Ramos (cell line): ENCODE data around the gene XKR7.

Experiments
- in situ Hi-C: fragments of 300-500 bp; cut with MboI; formaldehyde crosslinking; loops from one replicate; pipeline ENCODE4 v1.14.3; 2022; ENCODE audit warnings: low sequenced_read_pairs; ENCODE audit not compliant: unreplicated experiment

The XKR7 gene

GRCh38 chr20:31937820-31938219 is 30.1 kb upstream of the XKR7 start:
- in situ Hi-C loops, result no loop called here

DNA sequence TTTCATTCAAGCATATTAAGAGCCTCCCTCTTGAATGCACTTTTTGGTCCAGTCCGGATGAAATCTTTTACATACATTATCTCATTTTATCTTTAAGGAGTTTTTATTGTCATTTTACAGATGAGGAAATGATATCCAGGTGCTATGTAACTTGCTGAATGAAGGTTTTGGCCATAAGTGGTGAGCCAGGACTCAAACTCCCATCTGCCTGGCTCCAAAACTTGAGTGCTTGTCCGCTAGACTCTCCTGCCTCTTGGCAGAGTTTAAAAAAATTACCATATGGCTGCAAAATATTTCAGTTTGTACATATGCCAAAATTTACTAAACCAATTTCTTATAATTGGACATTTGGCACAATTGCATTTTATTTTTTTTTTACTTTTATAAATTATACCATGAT is 28.3 kb upstream of the XKR7 start:
- in situ Hi-C loops, result no loop called here

DNA sequence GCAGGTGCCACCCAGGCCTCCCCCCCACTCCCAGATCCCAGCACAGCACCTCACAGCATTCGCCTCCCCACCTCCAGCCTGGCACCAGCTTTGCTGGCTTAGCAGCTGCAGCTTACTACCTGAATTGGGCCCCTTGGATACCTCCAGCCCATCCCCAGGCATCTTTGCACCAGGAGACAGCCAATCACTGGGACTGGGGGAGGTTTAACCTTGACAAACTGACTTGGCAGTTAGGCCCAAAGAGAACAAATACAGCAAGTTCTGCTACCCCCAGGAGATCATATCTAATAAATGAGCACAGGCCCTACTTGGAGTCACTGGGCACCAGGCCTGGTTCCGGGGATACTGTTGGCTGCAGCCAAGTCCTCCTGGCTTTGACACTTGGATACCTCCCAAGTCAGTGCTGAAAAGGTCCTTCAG is 24.9 kb upstream of the XKR7 start:
- in situ Hi-C loops, result no loop called here

GRCh38 chr20:31945319-31945718 is 22.6 kb upstream of the XKR7 start:
- in situ Hi-C loops, result no loop called here

DNA sequence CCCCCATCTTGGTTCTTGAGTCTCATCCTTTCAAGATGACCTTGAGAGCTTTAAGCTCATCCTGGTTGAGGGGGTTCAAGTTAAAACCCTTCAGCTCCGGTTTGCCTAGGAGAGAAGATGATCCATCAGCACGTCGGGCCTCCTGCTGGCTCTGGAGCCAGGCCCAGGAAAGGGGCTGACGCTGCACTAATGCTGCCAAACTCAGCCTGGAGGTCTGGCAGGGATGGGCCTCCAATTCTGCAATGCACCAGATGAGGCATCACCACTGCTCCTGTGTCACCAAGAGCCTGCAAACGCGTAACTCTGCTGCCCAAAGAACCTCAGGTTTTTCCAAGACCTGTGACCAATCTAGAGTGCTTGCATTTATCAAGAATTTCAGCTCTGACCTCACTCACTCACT is 22.2 kb upstream of the XKR7 start:
- in situ Hi-C loops, result no loop called here

GRCh38 chr20:31948008-31948407 is 19.9 kb upstream of the XKR7 start:
- in situ Hi-C loops, result no loop called here

- in situ Hi-C loops, result loop anchor here (10.0 kb wide), 1 partner anchor 95 kb away; no protein-coding TSS in a partner anchor
These were observed 17.9 kb upstream of the XKR7 start for GRCh38 chr20:31949877-31950646.

DNA sequence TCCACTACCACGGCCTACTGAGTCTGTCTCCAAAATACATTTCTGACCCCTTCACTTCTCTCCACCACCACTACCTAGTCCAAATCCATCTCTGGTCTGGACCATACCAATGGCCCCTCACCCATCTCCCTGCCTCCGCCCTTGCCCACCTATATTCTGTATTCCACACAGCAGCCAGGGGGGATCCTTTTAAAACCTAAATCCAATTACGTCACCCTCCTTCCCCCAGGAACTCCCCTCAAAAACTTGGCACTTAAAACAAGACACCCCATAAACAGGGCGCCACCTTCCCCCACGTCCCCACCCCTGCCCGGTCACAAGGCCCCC is 16.8 kb upstream of the XKR7 start:
- in situ Hi-C loops, result loop anchor here (10.0 kb wide), 1 partner anchor 96 kb away; no protein-coding TSS in a partner anchor

DNA sequence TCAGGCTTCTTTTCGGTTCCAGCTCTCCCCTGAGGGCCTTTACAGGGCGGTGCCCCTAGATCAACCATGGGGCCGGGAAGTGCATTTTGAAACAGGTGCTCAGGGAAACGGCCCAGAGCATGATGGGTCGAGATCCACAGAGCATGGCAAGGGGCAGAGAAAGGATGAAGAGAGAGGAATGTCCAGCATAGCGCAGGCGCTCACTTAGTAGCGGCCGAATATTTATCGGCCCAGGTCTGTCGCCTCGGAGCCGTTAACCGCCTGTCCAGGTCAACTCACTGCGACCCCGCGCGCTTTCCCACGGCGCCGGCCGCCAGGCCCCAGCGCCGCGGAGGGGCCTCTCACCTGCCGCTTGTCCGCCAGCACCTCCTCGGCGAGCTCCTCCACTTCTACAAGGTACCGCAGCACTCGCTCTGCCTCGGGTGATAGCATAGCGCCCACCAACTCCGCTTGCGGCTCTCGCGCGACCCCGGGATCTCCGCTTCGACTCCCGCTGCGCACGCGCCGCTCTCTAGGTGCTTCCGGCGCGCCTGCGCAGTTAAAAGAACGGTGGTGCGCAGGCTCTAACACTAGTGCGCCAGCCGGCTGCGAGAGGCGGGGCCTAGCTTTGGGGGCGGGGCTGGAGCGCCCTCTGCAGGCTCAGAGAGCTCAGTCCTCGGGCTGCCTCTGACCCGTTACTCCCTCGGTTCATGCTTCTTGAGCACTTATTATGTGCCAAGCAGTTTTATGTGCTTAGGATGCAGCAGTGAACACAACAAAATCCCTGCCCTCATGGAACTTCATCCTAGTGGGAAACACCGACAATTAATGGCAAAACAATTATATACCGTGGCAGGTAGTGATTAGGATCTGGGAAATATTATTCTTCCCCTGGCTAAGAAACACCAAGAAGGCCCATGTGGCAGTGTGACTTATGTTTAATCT is 16.2 kb upstream of the XKR7 start, which contains the start of gene PDRG1:
PDRG1 (minus strand) TSS at position 517 of the 924 bp plus-strand sequence; CDS start at position 432, 85 bp downstream.
- in situ Hi-C loops, result loop anchor here (10.0 kb wide), 1 partner anchor 97 kb away; no protein-coding TSS in a partner anchor

GRCh38 chr20:31953556-31954148 is 14.3 kb upstream of the XKR7 start:
- in situ Hi-C loops, result loop anchor here (10.0 kb wide), 1 partner anchor 99 kb away; no protein-coding TSS in a partner anchor

GRCh38 chr20:31954500-31954899 is 13.5 kb upstream of the XKR7 start:
- in situ Hi-C loops, result loop anchor here (10.0 kb wide), 1 partner anchor 100 kb away; no protein-coding TSS in a partner anchor

- in situ Hi-C loops, result loop anchor here (10.0 kb wide), 1 partner anchor 102 kb away; no protein-coding TSS in a partner anchor
These were observed 11.1 kb upstream of the XKR7 start for GRCh38 chr20:31956556-31957526.

- in situ Hi-C loops, result no loop called here
These were observed 5.2 kb upstream of the XKR7 start for GRCh38 chr20:31962761-31963160.

DNA sequence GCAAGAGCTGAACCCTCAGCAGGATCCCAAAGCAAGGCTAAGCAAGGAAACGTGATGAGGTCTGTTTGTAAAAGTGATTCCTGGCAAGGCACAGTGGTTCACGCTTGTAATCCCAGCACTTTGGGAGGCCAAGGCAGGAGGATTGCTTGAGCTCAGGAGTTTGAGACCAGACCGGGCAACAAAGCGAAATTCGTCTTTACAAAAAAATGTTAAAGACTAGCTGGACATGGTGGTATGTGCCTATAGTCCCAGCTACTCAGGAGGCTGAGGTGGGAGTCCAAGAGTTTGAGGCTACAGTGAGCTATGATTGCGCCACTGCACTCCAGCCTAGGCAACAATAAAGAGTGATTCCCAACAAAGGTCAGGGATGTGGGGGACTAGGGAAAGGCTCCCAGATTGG is 4.1 kb upstream of the XKR7 start:
- in situ Hi-C loops, result no loop called here

DNA sequence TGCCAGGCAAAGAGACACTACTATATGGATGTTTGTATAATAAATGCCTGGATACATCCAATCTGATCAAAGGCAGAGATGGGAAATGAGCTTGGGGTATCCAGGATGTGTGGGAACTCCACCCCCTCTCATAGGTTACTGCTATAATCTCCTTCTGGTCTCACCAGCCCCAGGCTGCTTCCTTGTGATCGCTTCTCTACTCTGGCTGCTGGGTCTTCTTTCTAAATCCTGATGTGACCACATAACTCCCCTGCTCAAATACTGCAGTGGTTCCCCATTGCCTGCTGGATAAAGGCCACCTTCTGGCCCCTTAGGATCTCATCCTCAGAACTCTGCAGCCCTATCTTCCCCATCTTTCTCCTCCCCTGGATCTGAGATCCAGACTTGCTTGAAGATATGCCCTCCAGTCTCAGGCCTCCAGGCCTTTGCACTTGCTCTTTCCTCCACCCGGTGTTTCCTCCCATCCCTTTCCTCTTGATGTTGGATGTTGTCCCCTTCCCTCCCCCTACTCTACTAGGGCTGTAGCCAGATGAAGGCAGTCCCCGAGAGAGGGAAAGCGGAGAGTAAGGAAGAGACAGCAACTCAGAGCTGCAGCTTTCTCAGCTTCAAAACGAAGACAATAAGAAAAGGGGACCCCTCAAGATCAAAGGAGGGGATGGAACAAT is 828 bp upstream of the XKR7 start:
- in situ Hi-C loops, result no loop called here

DNA sequence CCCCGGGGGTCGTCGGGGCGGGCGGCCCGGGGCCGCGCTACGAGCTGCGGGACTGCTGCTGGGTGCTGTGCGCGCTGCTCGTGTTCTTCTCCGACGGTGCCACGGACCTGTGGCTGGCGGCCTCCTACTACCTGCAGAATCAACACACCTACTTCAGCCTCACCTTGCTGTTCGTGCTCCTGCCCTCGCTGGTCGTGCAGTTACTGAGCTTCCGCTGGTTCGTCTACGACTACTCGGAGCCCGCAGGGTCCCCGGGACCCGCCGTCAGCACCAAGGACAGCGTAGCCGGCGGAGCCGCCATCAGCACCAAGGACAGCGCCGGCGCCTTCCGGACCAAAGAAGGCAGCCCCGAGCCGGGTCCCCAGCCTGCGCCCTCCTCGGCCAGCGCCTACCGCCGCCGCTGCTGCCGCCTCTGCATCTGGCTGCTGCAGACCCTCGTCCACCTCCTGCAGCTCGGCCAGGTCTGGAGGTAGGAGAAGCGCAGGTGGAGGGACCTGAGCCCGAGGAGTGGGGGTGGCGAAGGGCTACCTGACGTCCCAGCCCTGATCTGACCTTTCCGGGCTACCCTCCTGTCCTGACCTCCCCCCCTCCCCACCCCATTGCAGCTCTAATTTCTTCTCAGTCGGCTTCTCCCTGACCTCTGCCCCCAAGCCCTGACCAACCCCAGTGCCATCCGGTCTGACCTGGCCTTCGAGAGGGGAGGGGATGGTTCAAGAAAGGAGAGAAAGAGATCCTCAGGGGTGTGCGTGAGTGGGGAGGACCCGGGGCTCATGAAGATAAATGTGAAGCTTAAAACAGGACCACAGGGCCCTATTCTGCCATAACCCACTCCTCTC is 558 bp downstream of the XKR7 start:
- in situ Hi-C loops, result no loop called here

GRCh38 chr20:31969991-31970390 is 2.0 kb downstream of the XKR7 start:
- in situ Hi-C loops, result no loop called here

GRCh38 chr20:31972471-31973021 is 4.6 kb downstream of the XKR7 start:
- in situ Hi-C loops, result no loop called here
